Stomach smooth muscle (tissue), 2 donors: ENCODE data around the gene C2orf49.
A peak's percentile ranks its signal among the peaks of the same experiment; 100 is the strongest.

ENCODE experiments used
- H3K27ac ChIP-seq: one replicate; pipeline ENCODE4 v1.7.0; 2013; ENCODE audit warnings: mild to moderate bottlenecking, low read length, inconsistent platforms
- H3K27me3 ChIP-seq, 2 donors: one replicate each; pipeline ENCODE4 v1.7.0; 2013; ENCODE audit warnings: low read length in 2 of 2; ENCODE audit not compliant: insufficient read depth in 2 of 2, control insufficient read depth in 1 of 2
- H3K36me3 ChIP-seq, 2 donors: one replicate each; pipeline ENCODE4 v1.7.0; 2013; ENCODE audit warnings: low read length in 2 of 2; ENCODE audit not compliant: control insufficient read depth in 2 of 2, insufficient read depth in 2 of 2
- H3K4me1 ChIP-seq: one replicate; pipeline ENCODE4 v1.7.0; 2013; ENCODE audit warnings: low read length; ENCODE audit not compliant: control insufficient read depth, insufficient read depth
- H3K4me3 ChIP-seq, 2 donors: one replicate each; pipeline ENCODE4 v1.7.0; 2013; ENCODE audit warnings: low read length in 2 of 2
- H3K9ac ChIP-seq, 2 donors: one replicate each; pipeline ENCODE4 v1.7.0; 2013; ENCODE audit warnings: low read length in 2 of 2, mild to moderate bottlenecking in 1 of 2
- H3K9me3 ChIP-seq, 2 donors: one replicate each; pipeline ENCODE4 v1.7.0; 2013; ENCODE audit warnings: low read length in 2 of 2; ENCODE audit not compliant: control insufficient read depth in 2 of 2
- donor health status: healthy.
- donor health status: Pancreatic carcinoma.

C2orf49 gene

DNA sequence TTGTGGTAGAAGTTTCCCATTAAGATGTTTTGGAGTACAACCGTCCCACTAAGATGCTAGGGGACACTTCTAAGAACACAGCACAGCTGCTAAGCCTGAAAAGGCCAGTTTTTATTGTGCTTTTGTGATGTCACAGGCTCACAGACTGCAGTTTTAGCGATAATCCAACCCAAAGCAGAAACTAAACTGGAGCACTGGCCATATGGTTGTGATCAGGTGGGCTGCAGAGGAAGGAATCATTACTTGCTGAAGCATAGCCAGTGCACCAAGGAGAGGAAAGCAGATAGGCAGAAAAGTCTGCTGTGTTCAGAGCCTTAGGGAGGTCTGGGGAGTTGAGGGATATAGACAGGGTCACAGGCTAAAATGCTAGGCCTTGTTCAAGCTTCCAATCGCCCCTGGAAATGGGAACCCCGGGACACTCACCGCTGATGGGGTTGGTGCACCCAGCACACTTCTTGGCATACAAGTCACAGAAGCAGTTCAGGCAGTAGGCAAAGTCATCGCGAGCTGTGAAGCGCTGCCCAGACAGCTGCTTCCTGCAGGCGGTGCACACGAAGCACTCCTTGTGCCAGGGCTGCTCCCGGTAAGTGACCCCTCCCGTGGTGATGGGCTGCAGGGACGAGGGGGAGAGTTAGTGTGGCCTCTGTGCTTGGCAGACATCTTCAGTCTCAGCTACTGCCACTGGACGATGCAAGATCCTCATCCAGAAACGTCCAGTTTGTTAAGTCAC is 25.7 kb downstream of the C2orf49 start:
- H3K4me1 ChIP-seq: peaks cover 12% of the 10 kb centered on the region
- H3K27ac ChIP-seq: no peak overlapping the region
- no peaks in the 10 kb centered on the region for H3K27me3 ChIP-seq
- H3K36me3 ChIP-seq: peaks cover 58% of the 10 kb centered on the region in 2 donors
- H3K9ac ChIP-seq: no peak overlapping the region
- H3K9me3 ChIP-seq: no peaks in the 10 kb centered on the region
- no peak overlapping the region for H3K4me3 ChIP-seq

DNA sequence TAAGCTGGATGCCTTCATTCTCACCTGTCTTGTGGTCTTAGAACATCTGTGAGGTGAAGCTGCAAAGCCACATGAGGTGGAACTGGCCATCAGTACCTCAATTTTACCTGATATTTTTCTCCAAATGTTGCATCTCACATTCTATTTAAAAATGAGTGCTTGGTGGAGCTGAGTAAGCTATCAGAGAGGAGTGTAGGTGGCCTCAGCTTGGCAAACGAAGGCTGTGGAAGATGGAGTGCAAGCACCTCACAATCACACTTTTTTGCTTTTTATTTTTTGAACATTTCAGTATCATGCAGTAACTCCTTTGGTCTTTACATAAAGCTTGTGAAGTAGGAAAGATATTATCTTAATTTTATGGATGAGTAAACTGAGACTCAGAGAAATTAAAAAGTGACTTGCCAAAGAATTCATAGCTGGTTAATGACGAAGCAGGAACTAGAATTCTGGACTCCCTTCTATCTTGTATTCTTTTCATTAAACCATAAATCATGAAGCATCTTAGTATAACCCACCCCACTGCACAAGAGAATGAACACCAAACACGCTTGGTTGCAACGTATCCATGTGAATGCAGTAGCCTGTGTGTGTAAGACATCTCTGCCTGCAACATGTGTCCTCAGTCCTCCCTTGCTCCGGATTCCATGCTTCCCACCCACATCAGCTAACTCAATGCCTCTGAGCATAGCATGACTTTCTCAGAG is 27.2 kb downstream of the C2orf49 start:
- no peaks in the 10 kb centered on the region for H3K9me3 ChIP-seq
- H3K4me1 ChIP-seq: peaks cover 23% of the 10 kb centered on the region
- H3K36me3 ChIP-seq: peaks cover 53 to 59% of the 10 kb centered on the region in 2 donors
- H3K27ac ChIP-seq: no peak overlapping the region
- no peak overlapping the region for H3K9ac ChIP-seq
- no peak overlapping the region for H3K4me3 ChIP-seq
- H3K27me3 ChIP-seq: no peaks in the 10 kb centered on the region

DNA sequence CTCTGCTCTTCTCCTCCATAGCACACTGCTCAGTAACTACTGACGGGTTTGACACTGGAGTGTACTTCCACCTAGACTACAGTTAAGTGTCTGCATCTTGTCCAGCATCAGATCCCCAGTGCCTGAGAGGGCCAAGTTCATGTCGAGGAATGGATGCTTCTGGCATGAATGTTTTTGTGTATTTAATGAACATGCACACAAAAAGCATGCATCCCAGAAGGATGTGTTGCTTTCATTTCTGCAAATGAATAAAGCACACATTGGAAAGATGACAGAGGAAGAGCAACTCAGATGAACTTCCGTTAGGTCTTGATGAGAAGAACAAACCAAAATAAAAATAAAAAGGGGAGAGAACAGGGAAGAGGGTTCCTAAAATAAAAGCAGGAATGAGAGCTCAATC is 27.9 kb downstream of the C2orf49 start:
- Histone ChIP-seq H3K4me1 (peaks cover 27% of the 10 kb centered on the region), H3K36me3 (peaks cover 52 to 56% of the 10 kb centered on the region in 2 donors), H3K4me3 (no peak overlapping the region), H3K27me3 (no peaks in the 10 kb centered on the region), H3K9me3 (no peaks in the 10 kb centered on the region), H3K9ac (no peak overlapping the region), H3K27ac (no peak overlapping the region)

DNA sequence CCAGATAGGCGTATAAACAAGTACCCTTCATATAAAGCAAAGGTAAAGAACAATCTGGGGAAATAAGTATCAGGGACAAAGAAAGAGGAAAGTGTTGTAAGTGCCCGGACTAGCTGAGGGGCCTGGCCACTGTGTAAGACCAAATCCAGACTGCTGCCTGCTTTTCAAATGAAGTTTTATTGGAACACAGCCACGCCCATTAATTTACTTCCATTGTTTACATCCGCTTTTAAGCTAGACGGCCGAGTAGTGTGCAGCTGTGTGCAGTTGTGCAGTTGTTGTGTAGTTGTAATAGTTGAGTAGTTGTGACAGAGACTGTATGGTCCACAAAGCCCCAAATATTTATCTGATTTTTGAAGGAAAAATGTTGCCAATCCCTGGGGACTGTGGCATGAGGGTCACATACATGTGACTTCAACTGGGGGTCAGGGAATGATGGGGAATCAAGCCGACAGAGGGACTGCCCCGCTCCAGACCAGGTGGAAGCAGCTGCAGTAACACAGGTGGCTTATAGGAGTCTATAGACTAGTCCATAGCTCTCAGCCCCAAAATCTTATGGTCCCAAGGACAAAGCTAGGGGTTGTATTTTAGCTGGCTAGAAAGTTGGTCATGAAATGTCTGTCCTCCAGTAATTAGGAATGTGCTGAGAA is 31.5 kb downstream of the C2orf49 start:
- no peak overlapping the region for H3K9ac ChIP-seq
- H3K4me1 ChIP-seq: peaks cover 59% of the 10 kb centered on the region
- peaks cover 32 to 35% of the 10 kb centered on the region in 2 donors for H3K36me3 ChIP-seq
- no peak overlapping the region for H3K27ac ChIP-seq
- H3K9me3 ChIP-seq: no peaks in the 10 kb centered on the region
- no peak overlapping the region for H3K4me3 ChIP-seq
- H3K27me3 ChIP-seq: no peaks in the 10 kb centered on the region

DNA sequence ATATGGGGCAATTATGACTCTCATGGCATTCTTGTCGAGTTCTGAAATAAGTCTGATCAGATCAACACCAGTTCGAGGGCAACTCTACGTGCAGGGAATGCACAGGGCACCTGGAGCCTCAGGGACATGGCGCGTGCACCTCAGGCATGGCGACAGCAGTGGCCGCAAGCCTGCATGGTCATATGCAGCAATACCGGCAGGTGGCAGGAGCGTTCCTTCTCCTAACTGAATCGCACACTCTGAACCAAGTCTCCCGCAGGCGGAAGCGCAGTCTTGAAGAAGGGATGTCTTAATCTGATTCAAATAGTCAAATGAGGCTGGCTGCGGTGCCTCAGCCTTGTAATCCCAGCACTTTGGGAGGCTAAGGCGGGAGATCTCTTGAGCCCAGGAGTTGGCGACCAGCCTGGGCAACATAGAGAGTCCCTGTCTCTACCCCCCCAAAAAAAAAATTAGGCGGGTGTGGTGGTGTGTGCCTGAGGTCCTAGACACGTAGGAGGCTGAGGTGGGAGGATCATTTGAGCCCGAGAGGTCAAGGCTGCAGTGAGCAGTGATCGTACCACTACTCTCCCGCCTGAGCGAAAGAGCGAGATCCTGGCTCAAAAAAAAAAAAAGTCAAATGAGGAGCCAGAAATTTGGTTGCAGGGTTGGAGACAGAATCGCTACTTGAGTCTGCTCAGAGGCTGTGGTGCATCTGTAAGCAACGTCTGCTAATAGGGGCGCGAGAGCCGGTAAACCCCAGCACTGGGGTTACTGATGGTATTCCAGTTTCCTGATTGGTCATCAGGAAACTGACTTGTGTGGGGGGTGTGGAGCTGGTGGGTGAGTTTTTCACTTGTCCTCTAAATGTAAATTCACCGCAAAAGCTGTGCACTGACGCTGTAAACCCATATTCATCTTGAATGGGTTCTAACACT is 32.7 kb downstream of the C2orf49 start:
- Histone ChIP-seq H3K27ac (peak overlapping the region; percentile 31), H3K4me3 (peak overlapping the region in 1 of 2 donors; percentile 22), H3K36me3 (peaks cover 24 to 25% of the 10 kb centered on the region in 2 donors), H3K4me1 (peaks cover 71% of the 10 kb centered on the region), H3K9me3 (no peaks in the 10 kb centered on the region), H3K27me3 (no peaks in the 10 kb centered on the region), H3K9ac (no peak overlapping the region)

DNA sequence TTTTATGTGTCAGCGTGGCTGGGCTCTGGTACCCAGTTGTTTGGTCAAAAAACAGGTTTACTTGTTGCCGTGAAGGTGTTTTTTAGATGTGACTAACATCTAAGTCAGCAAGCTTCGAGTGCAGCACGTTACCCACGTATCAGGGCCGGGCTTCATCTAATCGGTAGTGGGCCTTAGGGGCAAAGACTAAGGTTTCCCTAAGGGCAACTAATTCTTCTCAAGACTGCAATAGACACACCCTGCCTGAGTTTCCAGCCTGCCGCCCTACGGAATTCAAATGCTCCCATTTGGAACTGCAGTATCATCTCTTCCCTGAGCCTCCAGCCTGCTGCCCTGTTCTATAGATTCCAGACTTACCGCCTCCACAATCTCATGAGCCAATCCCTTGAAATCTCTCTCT is 33.8 kb downstream of the C2orf49 start:
- no peak overlapping the region for H3K9ac ChIP-seq

DNA sequence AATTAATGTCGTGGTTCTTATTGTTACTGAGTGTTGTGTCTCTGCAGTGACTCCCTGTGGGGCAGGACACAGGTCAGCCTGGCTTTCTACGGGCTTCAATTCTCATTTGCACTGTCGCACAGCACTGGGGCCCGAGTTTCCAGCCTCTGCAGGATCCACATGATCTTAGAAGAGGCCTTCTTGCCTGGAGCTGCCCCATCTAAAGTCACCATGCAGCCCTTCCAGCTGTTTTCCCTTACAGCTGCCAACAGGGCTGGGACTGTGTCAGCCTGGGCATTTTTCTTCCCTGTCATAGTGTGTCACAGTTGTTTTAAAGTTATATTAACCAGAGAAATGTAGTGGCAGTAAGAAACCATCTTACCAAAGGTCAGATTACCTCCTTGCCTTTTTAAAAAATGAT is 34.5 kb downstream of the C2orf49 start:
- H3K36me3 ChIP-seq: peaks cover 18 to 22% of the 10 kb centered on the region in 2 donors
- H3K9me3 ChIP-seq: no peaks in the 10 kb centered on the region
- no peaks in the 10 kb centered on the region for H3K27me3 ChIP-seq
- peaks cover 84% of the 10 kb centered on the region for H3K4me1 ChIP-seq
- H3K27ac ChIP-seq: no peak overlapping the region
- H3K9ac ChIP-seq: no peak overlapping the region
- H3K4me3 ChIP-seq: no peak overlapping the region

More for the DNA sequence above, 33.8 kb downstream of the C2orf49 start:
- Histone ChIP-seq H3K36me3 (peaks cover 21 to 22% of the 10 kb centered on the region in 2 donors), H3K4me1 (peaks cover 81% of the 10 kb centered on the region), H3K9me3 (no peaks in the 10 kb centered on the region), H3K4me3 (no peak overlapping the region), H3K27me3 (no peaks in the 10 kb centered on the region), H3K27ac (peak overlapping the region; percentile 0)

DNA sequence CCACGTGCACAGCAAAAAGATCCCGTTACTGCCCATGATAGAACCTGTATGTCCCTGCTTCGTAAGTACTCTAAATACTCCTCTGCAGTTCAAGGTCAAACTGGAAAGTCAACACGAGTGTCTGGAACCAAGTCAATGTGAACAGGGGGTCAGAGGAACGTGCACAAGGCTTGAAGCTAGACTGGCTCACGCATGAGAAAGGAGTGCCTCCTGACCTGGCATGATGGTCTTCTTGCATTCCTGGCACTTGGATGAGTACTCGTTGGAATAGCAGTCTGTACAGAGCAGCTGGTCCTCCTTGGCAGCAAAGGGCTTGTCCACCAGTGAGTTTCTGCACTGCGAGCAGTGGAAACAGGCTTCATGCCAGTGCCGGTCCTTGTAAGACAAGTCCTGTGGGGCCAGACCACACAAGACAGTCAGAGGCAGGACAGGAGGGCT is 36.0 kb downstream of the C2orf49 start:
- H3K9me3 ChIP-seq: no peaks in the 10 kb centered on the region
- H3K9ac ChIP-seq: no peak overlapping the region
- H3K27ac ChIP-seq: peak overlapping the region; percentile 71
- peaks cover 88% of the 10 kb centered on the region for H3K4me1 ChIP-seq
- peak overlapping the region in 1 of 2 donors; percentile 10 for H3K4me3 ChIP-seq
- H3K36me3 ChIP-seq: peaks cover 14 to 19% of the 10 kb centered on the region in 2 donors
- no peaks in the 10 kb centered on the region for H3K27me3 ChIP-seq

DNA sequence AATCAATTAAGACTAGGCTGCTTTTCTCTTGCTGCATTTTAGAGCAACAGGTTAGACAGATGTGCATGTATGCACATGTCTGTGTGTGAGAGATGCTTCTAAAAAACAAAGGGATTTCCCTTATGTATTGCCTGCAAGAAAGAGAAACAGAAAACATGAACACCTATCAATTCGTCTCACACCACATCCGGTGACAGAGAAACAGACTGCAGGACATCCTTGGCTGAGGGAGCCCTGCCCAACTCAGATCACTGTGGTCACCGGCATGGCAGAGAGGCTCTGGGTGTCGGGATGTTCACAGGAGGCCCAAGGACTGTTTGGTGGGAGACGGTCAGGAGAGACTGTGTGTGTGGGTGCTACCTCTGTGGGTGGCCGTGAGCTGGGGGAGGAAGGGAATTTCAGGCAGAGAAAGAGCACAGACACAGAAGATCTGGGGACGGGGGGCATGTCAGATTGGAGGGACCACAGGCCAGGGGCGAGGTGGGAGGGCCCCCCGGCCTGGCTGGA is 36.6 kb downstream of the C2orf49 start:
- Histone ChIP-seq H3K27ac (peak overlapping the region; percentile 71), H3K27me3 (no peaks in the 10 kb centered on the region), H3K36me3 (peaks cover 14 to 20% of the 10 kb centered on the region in 2 donors), H3K4me1 (peaks cover 88% of the 10 kb centered on the region), H3K9me3 (no peaks in the 10 kb centered on the region), H3K9ac (peak overlapping the region in 1 of 2 donors; percentile 31), H3K4me3 (peak overlapping the region in 1 of 2 donors; percentile 15)
